HepG2 (cell line): ENCODE data around the gene ECSCR. TPM values are rescaled to one million over a fixed set of nuclear protein-coding genes. Genes with fewer than 3 reads are reported as not detected.

ENCODE experiments used
- AGO1 ChIP-seq: fragments of 200-400 bp; formaldehyde crosslinking; IDR thresholded peaks from 2 replicates; pipeline ENCODE4 v1.6.1; 2017; ENCODE audit warnings: mild to moderate bottlenecking, low read depth, low read length, moderate library complexity; ENCODE audit not compliant: poor library complexity, severe bottlenecking
- ATM ChIP-seq: fragments of 450-650 bp; IDR thresholded peaks from 2 replicates; pipeline ENCODE4 v1.7.1; 2017; ENCODE audit warnings: mild to moderate bottlenecking, borderline replicate concordance
- DR1 ChIP-seq: sonication (generic); formaldehyde crosslinking; IDR thresholded peaks from 2 replicates; pipeline ENCODE4 v1.8.0; 2021; ENCODE audit warnings: mild to moderate bottlenecking, missing genetic modification reagents, inconsistent platforms
- ELF1 ChIP-seq: sonication (generic); formaldehyde crosslinking; IDR thresholded peaks from 2 replicates; pipeline ENCODE4 v1.4.0; 2020; ENCODE audit warnings: missing genetic modification reagents
- FOSL2 ChIP-seq: sonication (generic); formaldehyde crosslinking; IDR thresholded peaks from 2 replicates; pipeline ENCODE4 v1.4.0; 2020; ENCODE audit warnings: missing genetic modification reagents
- KMT2B ChIP-seq: IDR thresholded peaks from 2 replicates; pipeline ENCODE4 v1.6.1; 2016; ENCODE audit warnings: missing genetic modification reagents, missing compliant biosample characterization
- MED1 ChIP-seq: sonication (generic); formaldehyde crosslinking; IDR thresholded peaks from 2 replicates; pipeline ENCODE4 v1.4.0; 2020; ENCODE audit warnings: missing genetic modification reagents
- SMC3 ChIP-seq: IDR thresholded peaks from 2 replicates; pipeline ENCODE4 v1.6.1; 2011; ENCODE audit warnings: low read length, improper control_type of control experiment
- SOX13 ChIP-seq, 3 experiments: fragments of 450-650 bp in 1 of 3; sonication (generic) in 1 of 3; formaldehyde crosslinking in 1 of 3; IDR thresholded peaks in 2 of 3; conservative IDR thresholded peaks in 1 of 3; 2 replicates each; pipeline versions ENCODE4 v1.5.0 to v1.6.1; 2016 to 2020; ENCODE audit warnings: antibody characterized with exemption in 1 of 3, mild to moderate bottlenecking in 1 of 3, missing compliant biosample characterization in 1 of 3, missing genetic modification reagents in 1 of 3, moderate library complexity in 1 of 3
- SRSF1 ChIP-seq: fragments of 200-400 bp; formaldehyde crosslinking; optimal IDR thresholded peaks from 2 replicates; pipeline ENCODE3; 2017; ENCODE audit warnings: mild to moderate bottlenecking, low read depth, low read length, moderate library complexity
- SYNCRIP ChIP-seq: fragments of 200-400 bp; formaldehyde crosslinking; IDR thresholded peaks from 2 replicates; pipeline ENCODE4 v1.6.1; 2018; ENCODE audit warnings: mild to moderate bottlenecking, low read depth, low read length; ENCODE audit not compliant: insufficient read depth
- TBX3 ChIP-seq: fragments of 450-650 bp; IDR thresholded peaks from 2 replicates; pipeline ENCODE4 v1.6.1; 2017; ENCODE audit warnings: antibody characterized with exemption, mild to moderate bottlenecking, inconsistent platforms, borderline replicate concordance
- ZFP36L2 ChIP-seq: sonication (generic); formaldehyde crosslinking; IDR thresholded peaks from 2 replicates; pipeline ENCODE4 v1.4.0; 2020; ENCODE audit warnings: missing genetic modification reagents
- ZNF274 ChIP-seq: sonication (generic); formaldehyde crosslinking; IDR thresholded peaks from 2 replicates; pipeline ENCODE4 v1.5.1; 2020; ENCODE audit warnings: mild to moderate bottlenecking, missing genetic modification reagents
- ZNF337 ChIP-seq: sonication (generic); formaldehyde crosslinking; IDR thresholded peaks from 2 replicates; pipeline ENCODE4 v1.5.1; 2020; ENCODE audit warnings: missing genetic modification reagents, low read depth, mild to moderate bottlenecking, borderline replicate concordance
- ZNF441 ChIP-seq: sonication (generic); formaldehyde crosslinking; IDR thresholded peaks from 2 replicates; pipeline ENCODE4 v1.7.0; 2021; ENCODE audit warnings: missing genetic modification reagents, borderline replicate concordance
- ZNF776 ChIP-seq: sonication (generic); formaldehyde crosslinking; IDR thresholded peaks from 2 replicates; pipeline ENCODE4 v1.4.0; 2020; ENCODE audit warnings: mild to moderate bottlenecking, missing genetic modification reagents
- ZNF781 ChIP-seq: sonication (generic); formaldehyde crosslinking; IDR thresholded peaks from 2 replicates; pipeline ENCODE4 v1.5.1; 2020; ENCODE audit warnings: borderline replicate concordance, mild to moderate bottlenecking, missing genetic modification reagents; ENCODE audit errors: not compliant biosample characterization
- ZNF790 ChIP-seq: sonication (generic); formaldehyde crosslinking; IDR thresholded peaks from 2 replicates; pipeline ENCODE4 v1.8.0; 2022; ENCODE audit warnings: missing genetic modification reagents, mild to moderate bottlenecking, borderline replicate concordance
- polyA plus RNA-seq, 8 experiments: library from polyadenylated mRNA; depleted of rRNA in 3 of 8; stranded (reverse) in 7 of 8; unstranded in 1 of 8; fragments of >200 nt; fragmentation: Illumina TruSeq in 4 of 8; extraction: Trizol in 4 of 8; gene quantifications; 2 replicates each; pipeline versions ENCODE4 v1.2.1 to v1.2.3, GENCODE V29; 2011 to 2016; ENCODE audit warnings: low read depth in 4 of 8, missing spikeins in 1 of 8, mixed read lengths in 1 of 8; ENCODE audit not compliant: insufficient read depth in 1 of 8
- total RNA-seq, 5 experiments: library from RNA; depleted of rRNA; stranded (reverse); fragments of >200 nt; fragmentation: Illumina TruSeq; extraction: Trizol; gene quantifications; 2 replicates each; pipeline ENCODE4 v1.2.3, GENCODE V29; 2016; ENCODE audit warnings: low read depth in 1 of 5
- TF ChIP-seq, protein P1 (sequence below): sonication (generic); formaldehyde crosslinking; IDR thresholded peaks from 2 replicates; pipeline ENCODE4 v1.8.0; 2023; ENCODE audit warnings: mild to moderate bottlenecking, missing genetic modification reagents
- TF ChIP-seq, protein P2 (sequence below): sonication (generic); formaldehyde crosslinking; IDR thresholded peaks from 2 replicates; pipeline ENCODE4 v1.4.0; 2020; ENCODE audit warnings: low read depth, mild to moderate bottlenecking, missing genetic modification reagents
- TF ChIP-seq, protein P3 (sequence below): fragments of 450-650 bp; IDR thresholded peaks from 2 replicates; pipeline ENCODE4 v1.6.1; 2016
- TF ChIP-seq, protein P4 (sequence below): IDR thresholded peaks from 2 replicates; pipeline ENCODE4 v1.6.1; 2016; ENCODE audit warnings: missing compliant biosample characterization, missing genetic modification reagents, borderline replicate concordance

ECSCR gene
- total and polyA plus RNA-seq, 2 of the 13 experiments (the other 11 are each of a cell fraction or from before 2014, with no cell fraction given) = 0.18 TPM; not detected in 1

DNA sequence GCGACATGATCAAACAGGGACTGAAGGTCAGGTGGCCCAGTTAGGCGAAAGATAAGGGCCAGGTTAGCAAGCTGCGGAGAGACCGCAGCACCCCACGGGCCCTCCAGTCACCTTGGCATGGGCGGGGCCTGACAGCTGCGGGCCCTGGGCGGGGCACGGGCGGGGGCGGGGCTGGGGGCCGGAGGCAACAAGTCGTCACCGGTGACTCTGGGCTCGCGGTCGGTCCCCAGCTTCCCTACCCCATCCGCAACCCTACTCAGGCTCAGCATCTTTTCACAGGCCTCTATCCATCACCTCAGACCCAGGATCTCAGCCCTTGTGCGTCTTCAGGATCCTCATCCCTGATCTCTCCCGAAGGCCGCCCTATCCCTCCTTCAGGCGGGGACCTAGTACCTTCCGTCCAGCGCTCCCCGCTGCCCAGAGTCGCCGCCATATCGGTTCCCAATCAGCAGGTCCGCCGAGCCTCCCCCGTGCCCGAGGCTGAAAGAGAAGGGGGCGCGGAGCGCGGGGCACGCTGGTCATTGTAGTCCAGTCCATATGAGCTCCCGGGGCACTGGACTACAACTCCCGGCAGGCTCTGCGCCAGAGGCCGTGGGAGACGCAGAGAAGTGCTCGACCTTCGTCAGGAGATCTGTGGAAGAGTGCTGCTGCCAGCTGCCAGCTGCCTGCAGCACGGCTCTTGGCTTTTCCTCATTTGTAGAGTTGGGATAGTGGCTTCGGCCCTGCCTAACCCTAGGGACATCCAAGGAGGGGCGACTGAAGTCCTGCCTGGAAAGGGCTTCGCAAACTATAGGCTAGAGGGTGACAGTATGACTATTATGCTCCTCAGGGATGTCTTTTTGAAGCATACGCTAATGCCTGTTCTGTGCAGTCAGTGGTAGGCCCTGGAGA is 23.3 kb downstream of the ECSCR start, which contains the start of gene DNAJC18 (continued):
- TF ChIP-seq ZNF441 (CRISPR knock-in tag) (0 out of 2 replicates have a peak, but pooled peaks have one; percentile 52), TBX3 (no peak), ZNF776 (CRISPR knock-in tag) (no peak), DR1 (CRISPR knock-in tag) (peak; percentile 82; the same call in 1 of the 2 replicates), ZNF790 (CRISPR knock-in tag) (no peak), ZNF337 (CRISPR knock-in tag) (peak; percentile 69; the same call in 1 of the 2 replicates), SMC3 (no peak), FOSL2 (CRISPR knock-in tag) (0 out of 2 replicates have a peak, but pooled peaks have one; percentile 9), AGO1 (no peak), ATM (no peak), MED1 (CRISPR knock-in tag) (0 out of 2 replicates have a peak, but pooled peaks have one; percentile 13), ZFP36L2 (CRISPR knock-in tag) (no peak; the same call in 1 of the 2 replicates), ZNF274 (peak; percentile 49; the same call in 1 of the 2 replicates), ZNF781 (CRISPR knock-in tag) (no peak), SYNCRIP (no peak), KMT2B (CRISPR knock-in tag) (peak; percentile 73), SOX13 (IDR thresholded peaks at IDR 0.05) (no peak), SOX13 (CRISPR knock-in tag; conservative IDR thresholded peaks at IDR 0.05 in 1 of 2, IDR thresholded peaks at IDR 0.05 in 1 of 2) (no peak; a peak in 1 of 4 replicates), SRSF1 (peak; percentile 30), ELF1 (CRISPR knock-in tag) (peak; percentile 51; the same call in 1 of the 2 replicates)
- TF ChIP-seq, protein P1, sequence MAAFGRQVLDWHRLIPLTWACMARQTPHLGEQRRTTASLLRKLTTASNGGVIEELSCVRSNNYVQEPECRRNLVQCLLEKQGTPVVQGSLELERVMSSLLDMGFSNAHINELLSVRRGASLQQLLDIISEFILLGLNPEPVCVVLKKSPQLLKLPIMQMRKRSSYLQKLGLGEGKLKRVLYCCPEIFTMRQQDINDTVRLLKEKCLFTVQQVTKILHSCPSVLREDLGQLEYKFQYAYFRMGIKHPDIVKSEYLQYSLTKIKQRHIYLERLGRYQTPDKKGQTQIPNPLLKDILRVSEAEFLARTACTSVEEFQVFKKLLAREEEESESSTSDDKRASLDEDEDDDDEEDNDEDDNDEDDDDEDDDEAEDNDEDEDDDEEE (CRISPR knock-in tag) = 0 out of 2 replicates have a peak, but pooled peaks have one; percentile 28
- TF ChIP-seq, protein P2, sequence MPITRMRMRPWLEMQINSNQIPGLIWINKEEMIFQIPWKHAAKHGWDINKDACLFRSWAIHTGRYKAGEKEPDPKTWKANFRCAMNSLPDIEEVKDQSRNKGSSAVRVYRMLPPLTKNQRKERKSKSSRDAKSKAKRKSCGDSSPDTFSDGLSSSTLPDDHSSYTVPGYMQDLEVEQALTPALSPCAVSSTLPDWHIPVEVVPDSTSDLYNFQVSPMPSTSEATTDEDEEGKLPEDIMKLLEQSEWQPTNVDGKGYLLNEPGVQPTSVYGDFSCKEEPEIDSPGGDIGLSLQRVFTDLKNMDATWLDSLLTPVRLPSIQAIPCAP (CRISPR knock-in tag) = 0 out of 2 replicates have a peak, but pooled peaks have one; percentile 38
- TF ChIP-seq, protein P3, sequence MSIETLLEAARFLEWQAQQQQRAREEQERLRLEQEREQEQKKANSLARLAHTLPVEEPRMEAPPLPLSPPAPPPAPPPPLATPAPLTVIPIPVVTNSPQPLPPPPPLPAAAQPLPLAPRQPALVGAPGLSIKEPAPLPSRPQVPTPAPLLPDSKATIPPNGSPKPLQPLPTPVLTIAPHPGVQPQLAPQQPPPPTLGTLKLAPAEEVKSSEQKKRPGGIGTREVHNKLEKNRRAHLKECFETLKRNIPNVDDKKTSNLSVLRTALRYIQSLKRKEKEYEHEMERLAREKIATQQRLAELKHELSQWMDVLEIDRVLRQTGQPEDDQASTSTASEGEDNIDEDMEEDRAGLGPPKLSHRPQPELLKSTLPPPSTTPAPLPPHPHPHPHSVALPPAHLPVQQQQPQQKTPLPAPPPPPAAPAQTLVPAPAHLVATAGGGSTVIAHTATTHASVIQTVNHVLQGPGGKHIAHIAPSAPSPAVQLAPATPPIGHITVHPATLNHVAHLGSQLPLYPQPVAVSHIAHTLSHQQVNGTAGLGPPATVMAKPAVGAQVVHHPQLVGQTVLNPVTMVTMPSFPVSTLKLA = no peak
- TF ChIP-seq, protein P4, sequence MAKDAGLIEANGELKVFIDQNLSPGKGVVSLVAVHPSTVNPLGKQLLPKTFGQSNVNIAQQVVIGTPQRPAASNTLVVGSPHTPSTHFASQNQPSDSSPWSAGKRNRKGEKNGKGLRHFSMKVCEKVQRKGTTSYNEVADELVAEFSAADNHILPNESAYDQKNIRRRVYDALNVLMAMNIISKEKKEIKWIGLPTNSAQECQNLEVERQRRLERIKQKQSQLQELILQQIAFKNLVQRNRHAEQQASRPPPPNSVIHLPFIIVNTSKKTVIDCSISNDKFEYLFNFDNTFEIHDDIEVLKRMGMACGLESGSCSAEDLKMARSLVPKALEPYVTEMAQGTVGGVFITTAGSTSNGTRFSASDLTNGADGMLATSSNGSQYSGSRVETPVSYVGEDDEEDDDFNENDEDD (CRISPR knock-in tag) = peak; percentile 58; the same call in 1 of the 2 replicates
